Fibroblast of lung (primary cell): ENCODE data around the gene LAGE3. TPM values are rescaled to one million over a fixed set of nuclear protein-coding genes. Genes with fewer than 3 reads are reported as not detected.

Source experiments
- DNase-seq, 2 donors: peaks; one replicate each; pipeline versions ENCODE4 v3.0.0 to v3.0.0-alpha.2; 2010; ENCODE audit warnings: low read depth in 2 of 2
- H2AFZ ChIP-seq: 2 replicates; pipeline ENCODE4 v1.5.1; 2012; ENCODE audit warnings: low read length, control low read depth, inconsistent platforms
- H3K27ac ChIP-seq: 2 replicates; pipeline ENCODE4 v1.5.1; 2011; ENCODE audit warnings: low read length, control low read depth; ENCODE audit not compliant: insufficient read depth
- H3K27me3 ChIP-seq: 2 replicates; pipeline ENCODE4 v1.5.1; 2011; ENCODE audit warnings: mild to moderate bottlenecking, low read length; ENCODE audit not compliant: control insufficient read depth, insufficient read depth
- H3K36me3 ChIP-seq: 2 replicates; pipeline ENCODE4 v1.5.1; 2011; ENCODE audit warnings: low read length; ENCODE audit not compliant: control insufficient read depth, insufficient read depth
- H3K4me1 ChIP-seq: 2 replicates; pipeline ENCODE4 v1.5.1; 2011; ENCODE audit warnings: low read length; ENCODE audit not compliant: control insufficient read depth, insufficient read depth; ENCODE audit errors: extremely low read depth
- H3K4me2 ChIP-seq: 2 replicates; pipeline ENCODE4 v1.5.1; 2011; ENCODE audit warnings: low read length, control low read depth; ENCODE audit not compliant: insufficient read depth; ENCODE audit errors: extremely low read depth
- H3K4me3 ChIP-seq, 4 experiments: fragments of 200-600 bp in 1 of 4; sonication (generic) in 1 of 4; replicated peaks in 1 of 4; 2 replicates each; pipeline ENCODE4 v1.5.1; 2011 to 2016; ENCODE audit warnings: low read length in 4 of 4, low read depth in 3 of 4, mild to moderate bottlenecking in 3 of 4, control low read depth in 2 of 4, inconsistent platforms in 1 of 4, mixed read lengths in 1 of 4; ENCODE audit not compliant: insufficient read depth in 1 of 4; ENCODE audit errors: control extremely low read depth in 1 of 4
- H3K79me2 ChIP-seq: 2 replicates; pipeline ENCODE4 v1.5.1; 2012; ENCODE audit warnings: mild to moderate bottlenecking, low read length, inconsistent platforms; ENCODE audit not compliant: control insufficient read depth, insufficient read depth
- H3K9ac ChIP-seq: 2 replicates; pipeline ENCODE4 v1.5.1; 2011; ENCODE audit warnings: mild to moderate bottlenecking, low read length, control low read depth; ENCODE audit not compliant: insufficient read depth
- H3K9me3 ChIP-seq: 2 replicates; pipeline ENCODE4 v1.5.1; 2012; ENCODE audit warnings: low read depth, low read length; ENCODE audit not compliant: control insufficient read depth, insufficient read depth
- H4K20me1 ChIP-seq: 2 replicates; pipeline ENCODE4 v1.5.1; 2011; ENCODE audit warnings: low read length; ENCODE audit not compliant: control insufficient read depth, insufficient read depth; ENCODE audit errors: extremely low read depth
- CTCF ChIP-seq, 2 donors: IDR thresholded peaks in 1 of 2; conservative IDR thresholded peaks in 1 of 2; 1 replicate in 1 of 2; 2 replicates in 1 of 2; pipeline ENCODE4 v1.5.1; 2011 to 2012; ENCODE audit warnings: low read length in 2 of 2, control low read depth in 1 of 2, inconsistent platforms in 1 of 2, low read depth in 1 of 2, mild to moderate bottlenecking in 1 of 2
- EZH2 ChIP-seq: IDR thresholded peaks from 2 replicates; pipeline ENCODE4 v1.5.1; 2012; ENCODE audit warnings: low read length, control low read depth, mild to moderate bottlenecking; ENCODE audit errors: missing control alignments
- polyA plus RNA-seq, 2 donors: library from polyadenylated mRNA; depleted of rRNA in 1 of 2; stranded (reverse) in 1 of 2; unstranded in 1 of 2; fragments of >200 nt; gene quantifications; 2 replicates each; pipeline ENCODE4 v1.2.1, GENCODE V29; 2011 to 2012; ENCODE audit warnings: missing spikeins in 1 of 2
- total RNA-seq: library from RNA; depleted of rRNA; stranded (reverse); fragments of >200 nt; gene quantifications from 2 replicates; pipeline ENCODE4 v1.2.1, GENCODE V29; 2014

LAGE3 gene
- total and polyA plus RNA-seq, 2 donors (not counting 1 experiment from before 2014, with no cell fraction given): 6.4 to 13.4 TPM

GRCh38 chrX:154513716-154514115 is 34.6 kb upstream of the LAGE3 start:
- H3K9ac ChIP-seq: no peak overlapping the region
- no peaks in the 10 kb centered on the region for H3K27me3 ChIP-seq
- peaks cover 10% of the 10 kb centered on the region for H3K4me1 ChIP-seq
- no peak overlapping the region for H3K4me3 ChIP-seq
- no peak overlapping the region for H3K4me2 ChIP-seq
- H4K20me1 ChIP-seq: no peaks in the 10 kb centered on the region
- no peak for TF ChIP-seq CTCF (conservative IDR thresholded peaks at IDR 0.05 in 1 of 2, IDR thresholded peaks at IDR 0.05 in 1 of 2; ENCODE audit: low read depth in 1 of 2, low read length in 2 of 2)
- no peak for TF ChIP-seq EZH2
- DNase-seq: no peak
- no peak overlapping the region for H2AFZ ChIP-seq
- H3K79me2 ChIP-seq: peaks cover 4% of the 10 kb centered on the region
- H3K27ac ChIP-seq: no peak overlapping the region
- H3K36me3 ChIP-seq: no peaks in the 10 kb centered on the region
- H3K9me3 ChIP-seq: no peaks in the 10 kb centered on the region

- DNase-seq: no peak
- Histone ChIP-seq H3K9ac (no peak overlapping the region), H3K27ac (no peak overlapping the region), H3K9me3 (no peaks in the 10 kb centered on the region), H3K4me3 (no peak overlapping the region), H4K20me1 (no peaks in the 10 kb centered on the region), H2AFZ (no peak overlapping the region), H3K79me2 (peaks cover 4% of the 10 kb centered on the region), H3K36me3 (no peaks in the 10 kb centered on the region), H3K4me2 (no peak overlapping the region), H3K27me3 (no peaks in the 10 kb centered on the region), H3K4me1 (peaks cover 10% of the 10 kb centered on the region)
- TF ChIP-seq EZH2: no peak
- TF ChIP-seq CTCF (conservative IDR thresholded peaks at IDR 0.05 in 1 of 2, IDR thresholded peaks at IDR 0.05 in 1 of 2; ENCODE audit: low read depth in 1 of 2, low read length in 2 of 2): no peak
These were observed 33.9 kb upstream of the LAGE3 start for GRCh38 chrX:154512879-154513553.

GRCh38 chrX:154511761-154512160 is 32.7 kb upstream of the LAGE3 start:
- TF ChIP-seq EZH2: no peak
- no peak for TF ChIP-seq CTCF (conservative IDR thresholded peaks at IDR 0.05 in 1 of 2, IDR thresholded peaks at IDR 0.05 in 1 of 2; ENCODE audit: low read depth in 1 of 2, low read length in 2 of 2)
- Histone ChIP-seq H3K4me3 (no peak overlapping the region), H3K4me1 (no peaks in the 10 kb centered on the region), H2AFZ (no peak overlapping the region), H3K27ac (no peak overlapping the region), H3K4me2 (no peak overlapping the region), H3K79me2 (peaks cover 4% of the 10 kb centered on the region), H4K20me1 (no peaks in the 10 kb centered on the region), H3K36me3 (no peaks in the 10 kb centered on the region), H3K9ac (no peak overlapping the region), H3K27me3 (no peaks in the 10 kb centered on the region), H3K9me3 (no peaks in the 10 kb centered on the region)
- no peak for DNase-seq
